B cell (primary cell): Measurements from ENCODE around the gene TCF23. TPM values are rescaled to one million over a fixed set of nuclear protein-coding genes. Genes with fewer than 3 reads are reported as not detected.
A peak's percentile ranks its signal among the peaks of the same experiment; 100 is the strongest.

ENCODE experiments used
- ATAC-seq: fragments of 200-7000 bp; cut with Tn5 transposase; one replicate; pipeline ENCODE4 v1.10.0; 2021; ENCODE audit warnings: low read depth, mild to moderate bottlenecking, moderate number of reproducible peaks, moderate library complexity
- CTCF ChIA-PET: fragments of 350-600 bp; sonication (Branson Sonifier 250); formaldehyde crosslinking; loops from one replicate; lab custom pipeline; 2021; ENCODE audit warnings: antibody characterized with exemption, inconsistent platforms; lab: Charles Lee
- POLR2A ChIA-PET: fragments of 350-600 bp; sonication (Branson Sonifier 250); formaldehyde crosslinking; loops from one replicate; lab custom pipeline; 2021; ENCODE audit warnings: antibody characterized with exemption; lab: Charles Lee
- DNase-seq: peaks from one replicate; pipeline ENCODE4 v3.0.0; 2013
- H2AFZ ChIP-seq: 2 replicates; pipeline ENCODE4 v1.6.1; 2012; ENCODE audit warnings: mild to moderate bottlenecking, low read depth, low read length; ENCODE audit not compliant: insufficient read depth, poor library complexity, severe bottlenecking
- H3K27ac ChIP-seq, 2 donors: 1 replicate in 1 of 2; 2 replicates in 1 of 2; pipeline ENCODE4 v1.5.1; 2012 to 2013; ENCODE audit warnings: low read length in 2 of 2, mild to moderate bottlenecking in 2 of 2, moderate library complexity in 1 of 2
- H3K27me3 ChIP-seq, 4 experiments: fragments of 200-600 bp in 1 of 4; sonication (generic) in 1 of 4; replicated peaks in 1 of 4; 1 replicate in 2 of 4; 2 replicates in 2 of 4; pipeline versions ENCODE4 v1.6.1 to v1.7.0; 2013 to 2016; ENCODE audit warnings: low read length in 3 of 4, mild to moderate bottlenecking in 2 of 4, mixed read lengths in 1 of 4, moderate library complexity in 1 of 4; ENCODE audit not compliant: insufficient read depth in 4 of 4, control insufficient read depth in 3 of 4; ENCODE audit errors: control extremely low read depth in 1 of 4
- H3K36me3 ChIP-seq, 2 experiments: replicated peaks in 1 of 2; 1 replicate in 1 of 2; 2 replicates in 1 of 2; pipeline versions ENCODE4 v1.6.1 to v1.7.1; 2013; ENCODE audit warnings: low read length in 1 of 2; ENCODE audit not compliant: insufficient read depth in 2 of 2, control insufficient read depth in 1 of 2; ENCODE audit errors: control extremely low read depth in 1 of 2, extremely low read depth in 1 of 2
- H3K4me1 ChIP-seq, 2 donors: fragments of 200-600 bp in 1 of 2; sonication (generic) in 1 of 2; 1 replicate in 1 of 2; 2 replicates in 1 of 2; pipeline versions ENCODE4 v1.5.1 to v1.6.1; 2013 to 2017; ENCODE audit warnings: low read length in 2 of 2; ENCODE audit not compliant: control insufficient read depth in 2 of 2, insufficient read depth in 2 of 2
- H3K4me2 ChIP-seq: replicated peaks from 2 replicates; pipeline ENCODE3; 2012; ENCODE audit warnings: mild to moderate bottlenecking, low read depth, low read length; ENCODE audit not compliant: poor library complexity, severe bottlenecking
- H3K4me3 ChIP-seq, 5 experiments: fragments of 200-600 bp in 1 of 5; sonication (generic) in 1 of 5; 1 replicate in 3 of 5; 2 replicates in 2 of 5; pipeline versions ENCODE4 v1.5.1 to v1.7.0; 2011 to 2016; ENCODE audit warnings: low read length in 4 of 5, mild to moderate bottlenecking in 4 of 5, low read depth in 2 of 5, control low read depth in 1 of 5, moderate library complexity in 1 of 5; ENCODE audit not compliant: insufficient read depth in 1 of 5; ENCODE audit errors: control extremely low read depth in 1 of 5, extremely low read depth in 1 of 5
- H3K79me2 ChIP-seq: fragments of 200-600 bp; sonication (generic); one replicate; pipeline ENCODE4 v1.6.0; 2016; ENCODE audit warnings: low read length; ENCODE audit not compliant: control insufficient read depth, insufficient read depth
- H3K9ac ChIP-seq: fragments of 200-600 bp; sonication (generic); 2 replicates; pipeline ENCODE4 v1.6.1; 2017; ENCODE audit warnings: mild to moderate bottlenecking, low read length, moderate library complexity
- H3K9me3 ChIP-seq, 3 donors: one replicate each; pipeline versions ENCODE4 v1.6.1 to v1.7.1; 2013; ENCODE audit warnings: low read length in 2 of 3; ENCODE audit not compliant: control insufficient read depth in 2 of 3, insufficient read depth in 1 of 3; ENCODE audit errors: control extremely low read depth in 1 of 3
- H4K20me1 ChIP-seq: 2 replicates; pipeline ENCODE4 v1.6.0; 2012; ENCODE audit warnings: mild to moderate bottlenecking, low read length; ENCODE audit not compliant: insufficient read depth, control insufficient read depth, poor library complexity, severe bottlenecking
- H3K27ac Mint-ChIP-seq: one replicate; pipeline ENCODE4 v1.8.0; 2021; ENCODE audit warnings: mixed read lengths
- H3K27me3 Mint-ChIP-seq: one replicate; pipeline ENCODE4 v1.8.0; 2021; ENCODE audit warnings: mixed read lengths
- H3K4me1 Mint-ChIP-seq: one replicate; pipeline ENCODE4 v1.8.0; 2021; ENCODE audit warnings: mixed read lengths
- H3K4me3 Mint-ChIP-seq: one replicate; pipeline ENCODE4 v1.8.0; 2021; ENCODE audit warnings: mixed read lengths
- H3K9me3 Mint-ChIP-seq: one replicate; pipeline ENCODE4 v1.8.0; 2022; ENCODE audit warnings: mixed read lengths; ENCODE audit not compliant: insufficient read depth
- CTCF ChIP-seq: fragments of 200-600 bp; IDR thresholded peaks from one replicate; pipeline ENCODE4 v1.8.0; 2022; ENCODE audit warnings: antibody characterized with exemption, mild to moderate bottlenecking
- EZH2 ChIP-seq: IDR thresholded peaks from 2 replicates; pipeline ENCODE4 v1.6.1; 2012; ENCODE audit warnings: borderline replicate concordance, low read depth, mild to moderate bottlenecking, moderate library complexity, low read length; ENCODE audit not compliant: insufficient read depth, poor library complexity, severe bottlenecking
- WGBS: methylation state at CpG from one replicate; pipeline ENCODE4 v1.1.5; 2013; ENCODE audit warnings: missing lambda C conversion rate; ENCODE audit not compliant: insufficient coverage; 5-methylcytosine and 5-hydroxymethylcytosine counted together
- intact Hi-C: fragments of 100-400 bp; cut with micrococcal nuclease; formaldehyde crosslinking; loops from one replicate; pipeline ENCODE4 v1.10.0; 2022
- polyA plus RNA-seq: library from polyadenylated mRNA; depleted of rRNA; stranded (reverse); fragments of >200 nt; gene quantifications from 2 replicates; pipeline ENCODE4 v1.2.3, GENCODE V29; 2012
- total RNA-seq, 2 donors: library from RNA; stranded (reverse); fragments of 120-200 nt in 1 of 2; gene quantifications; 1 replicate in 1 of 2; 2 replicates in 1 of 2; pipeline versions ENCODE4 v1.2.3 to v1.2.4, GENCODE V29; 2013 to 2022

The TCF23 gene
- total and polyA plus RNA-seq, 2 donors (not counting 1 experiment from before 2014, with no cell fraction given): 0.10 TPM; not detected in 1

- H3K27ac Mint-ChIP-seq: peak within 1 kb of the TSS; percentile 87
- Histone ChIP-seq H3K36me3 (no peaks in the 10 kb centered on the region), H4K20me1 (no peaks in the 10 kb centered on the region), H3K4me2 (peak within 1 kb of the TSS; percentile 86), H2AFZ (peak within 1 kb of the TSS; percentile 96), H3K9me3 (peaks cover 0 to 5% (median 0%) of the 10 kb centered on the region in 3 donors), H3K4me1 (peaks cover 17 to 18% of the 10 kb centered on the region in 2 donors), H3K27me3 (peaks cover 0 to 16% (median 6%) of the 10 kb centered on the region in 4 experiments), H3K79me2 (no peaks in the 10 kb centered on the region), H3K4me3 (peak within 1 kb of the TSS; percentile 58 to 74 (median 68)), H3K27ac (no peak within 1 kb of the TSS), H3K9ac (peak within 1 kb of the TSS; percentile 78)
- POLR2A ChIA-PET: interaction anchor here (0.6 to 2.2 kb wide), 5 partner anchors 10 to 247 kb away, joined by 3 to 29 read pairs (median 4); partner anchors contain the start of genes ATRAID, PREB, SLC5A6 and SNX17
- CTCF ChIA-PET: interaction anchor here (0.6 to 2.9 kb wide), 6 partner anchors 10 to 162 kb away, joined by 3 to 19 read pairs (median 4); partner anchors contain the start of gene PREB
- H3K4me1 Mint-ChIP-seq: peaks cover 18% of the 10 kb centered on the region
- peak within 1 kb of the TSS; percentile 93 for H3K4me3 Mint-ChIP-seq
- H3K9me3 Mint-ChIP-seq: no peaks in the 10 kb centered on the region
- DNase-seq (peak; percentile 71), ATAC-seq (peak; percentile 87)
- 8% methylated on average over 47 of the region's 47 CpGs for WGBS
- H3K27me3 Mint-ChIP-seq: peaks cover 32% of the 10 kb centered on the region
- intact Hi-C loops: loop anchor here (1.0 kb wide), 2 partner anchors 11 to 37 kb away; partner anchors contain the start of genes KHK and PREB
- TF ChIP-seq EZH2 (no peak), CTCF (no peak)
Observed at GRCh38 chr2:27123302-27124150, 25.3 kb upstream of the TCF23 start, which contains the start of gene ABHD1. TSS of gene ABHD1 (plus strand) at chr2:27123815. CDS start at chr2:27123949, 134 bp downstream.
